ENCODE data around the gene HSD17B14. TPM values are rescaled to one million over a fixed set of nuclear protein-coding genes. Genes with fewer than 3 reads are reported as not detected.

HSD17B14 gene
- total RNA-seq, 1 experiment from 2014 or later = 27.8 TPM

DNA sequence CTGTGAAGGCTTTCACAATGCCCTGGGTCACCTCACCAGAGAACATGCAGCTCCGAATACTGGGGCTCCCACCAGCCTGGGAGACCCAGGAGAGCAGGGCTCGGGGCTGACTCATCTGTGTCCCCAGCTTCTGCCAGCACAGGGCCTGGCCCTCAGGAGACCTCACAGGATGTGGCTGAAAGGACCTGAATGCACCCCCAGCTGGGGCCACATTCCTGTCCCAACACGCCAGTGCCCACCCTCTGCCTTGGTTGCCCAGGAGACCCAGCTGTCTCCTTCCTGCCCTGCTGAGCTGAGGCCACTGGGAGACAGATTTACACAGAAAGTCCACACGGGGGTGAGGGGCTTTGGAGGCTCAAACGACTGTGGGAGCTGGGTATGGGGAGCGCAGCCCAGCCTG, 37.4 kb downstream of the HSD17B14 start:
- POLR2A ChIA-PET = no interaction called here
- Histone ChIP-seq H3K27me3 (replicated peaks; ENCODE audit: control insufficient read depth, insufficient read depth, low read length) (no peaks in the 10 kb centered on the region), H3K9me3 (no peaks in the 10 kb centered on the region), H3K36me3 (ENCODE audit: control insufficient read depth, insufficient read depth, low read length) (no peaks in the 10 kb centered on the region), H3K4me1 (peaks cover 8% of the 10 kb centered on the region), H3K4me3 (ENCODE audit: low read depth, low read length) (no peak overlapping the region)
- Mint-ChIP-seq H3K4me1 (ENCODE audit: low read depth, unreplicated experiment) (peaks cover 13% of the 10 kb centered on the region), H3K27me3 (ENCODE audit: insufficient read depth, unreplicated experiment) (no peaks in the 10 kb centered on the region), H3K36me3 (ENCODE audit: insufficient read depth, unreplicated experiment) (peaks cover 26% of the 10 kb centered on the region), H3K4me3 (ENCODE audit: unreplicated experiment) (no peak overlapping the region), H3K9me3 (ENCODE audit: unreplicated experiment) (no peaks in the 10 kb centered on the region), H3K27ac (ENCODE audit: unreplicated experiment) (no peak overlapping the region)
- BruUV-seq (replicated peaks) = no TSS peak
- CTCF ChIA-PET = interaction anchor here (1.1 kb wide), 1 partner anchor 45 kb away, joined by 6 read pairs; no protein-coding TSS in a partner anchor
- TF ChIP-seq, protein P1, sequence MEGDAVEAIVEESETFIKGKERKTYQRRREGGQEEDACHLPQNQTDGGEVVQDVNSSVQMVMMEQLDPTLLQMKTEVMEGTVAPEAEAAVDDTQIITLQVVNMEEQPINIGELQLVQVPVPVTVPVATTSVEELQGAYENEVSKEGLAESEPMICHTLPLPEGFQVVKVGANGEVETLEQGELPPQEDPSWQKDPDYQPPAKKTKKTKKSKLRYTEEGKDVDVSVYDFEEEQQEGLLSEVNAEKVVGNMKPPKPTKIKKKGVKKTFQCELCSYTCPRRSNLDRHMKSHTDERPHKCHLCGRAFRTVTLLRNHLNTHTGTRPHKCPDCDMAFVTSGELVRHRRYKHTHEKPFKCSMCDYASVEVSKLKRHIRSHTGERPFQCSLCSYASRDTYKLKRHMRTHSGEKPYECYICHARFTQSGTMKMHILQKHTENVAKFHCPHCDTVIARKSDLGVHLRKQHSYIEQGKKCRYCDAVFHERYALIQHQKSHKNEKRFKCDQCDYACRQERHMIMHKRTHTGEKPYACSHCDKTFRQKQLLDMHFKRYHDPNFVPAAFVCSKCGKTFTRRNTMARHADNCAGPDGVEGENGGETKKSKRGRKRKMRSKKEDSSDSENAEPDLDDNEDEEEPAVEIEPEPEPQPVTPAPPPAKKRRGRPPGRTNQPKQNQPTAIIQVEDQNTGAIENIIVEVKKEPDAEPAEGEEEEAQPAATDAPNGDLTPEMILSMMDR (IDR thresholded peaks at IDR 0.05; ENCODE audit: insufficient read depth in 1 of 2, low read depth in 1 of 2, low read length in 1 of 2, severe bottlenecking in 1 of 2, unreplicated experiment in 1 of 2) = no peak
- intact Hi-C loops (cut with micrococcal nuclease; ENCODE audit: unreplicated experiment) = no loop called here
- no peak for DNase-seq

DNA sequence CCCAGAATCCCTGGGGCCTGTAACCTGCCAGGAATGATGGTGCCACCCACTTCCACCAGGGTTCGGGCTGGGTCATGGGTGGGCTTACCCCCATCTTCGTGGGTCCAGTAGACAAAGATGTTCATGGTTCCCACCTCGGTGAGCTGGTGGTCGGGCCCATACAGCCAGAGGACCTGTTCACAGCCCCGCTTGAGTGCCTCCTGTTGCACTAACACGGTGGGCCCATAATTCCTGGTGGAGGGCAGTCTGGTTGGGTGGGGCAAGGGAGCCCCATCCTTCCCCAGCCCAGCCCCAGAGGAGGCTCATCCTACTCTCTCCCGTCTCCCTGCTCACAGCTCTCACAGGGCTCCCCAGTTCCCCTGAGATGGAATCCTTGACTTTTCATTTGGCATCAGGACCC, 39.2 kb downstream of the HSD17B14 start:
- Histone ChIP-seq H3K4me1 (peaks cover 8% of the 10 kb centered on the region), H3K9me3 (no peaks in the 10 kb centered on the region), H3K36me3 (ENCODE audit: control insufficient read depth, insufficient read depth, low read length) (no peaks in the 10 kb centered on the region), H3K4me3 (ENCODE audit: low read depth, low read length) (no peak overlapping the region), H3K27me3 (replicated peaks; ENCODE audit: control insufficient read depth, insufficient read depth, low read length) (no peaks in the 10 kb centered on the region)
- Mint-ChIP-seq H3K4me3 (ENCODE audit: unreplicated experiment) (no peak overlapping the region), H3K27me3 (ENCODE audit: insufficient read depth, unreplicated experiment) (no peaks in the 10 kb centered on the region), H3K9me3 (ENCODE audit: unreplicated experiment) (no peaks in the 10 kb centered on the region), H3K27ac (ENCODE audit: unreplicated experiment) (no peak overlapping the region), H3K36me3 (ENCODE audit: insufficient read depth, unreplicated experiment) (peaks cover 21% of the 10 kb centered on the region), H3K4me1 (ENCODE audit: low read depth, unreplicated experiment) (peaks cover 13% of the 10 kb centered on the region)
- ChIA-PET CTCF (interaction anchor here (3.5 kb wide), 1 partner anchor 12 kb away, joined by 77 read pairs; the partner anchor contains the start of gene BCAT2), POLR2A (no interaction called here)
- no peak for DNase-seq
- TF ChIP-seq, protein P1 (IDR thresholded peaks at IDR 0.05; ENCODE audit: insufficient read depth in 1 of 2, low read depth in 1 of 2, low read length in 1 of 2, severe bottlenecking in 1 of 2, unreplicated experiment in 1 of 2) = no peak
- BruUV-seq (replicated peaks) = no TSS peak
- intact Hi-C loops (cut with micrococcal nuclease; ENCODE audit: unreplicated experiment) = no loop called here

DNA sequence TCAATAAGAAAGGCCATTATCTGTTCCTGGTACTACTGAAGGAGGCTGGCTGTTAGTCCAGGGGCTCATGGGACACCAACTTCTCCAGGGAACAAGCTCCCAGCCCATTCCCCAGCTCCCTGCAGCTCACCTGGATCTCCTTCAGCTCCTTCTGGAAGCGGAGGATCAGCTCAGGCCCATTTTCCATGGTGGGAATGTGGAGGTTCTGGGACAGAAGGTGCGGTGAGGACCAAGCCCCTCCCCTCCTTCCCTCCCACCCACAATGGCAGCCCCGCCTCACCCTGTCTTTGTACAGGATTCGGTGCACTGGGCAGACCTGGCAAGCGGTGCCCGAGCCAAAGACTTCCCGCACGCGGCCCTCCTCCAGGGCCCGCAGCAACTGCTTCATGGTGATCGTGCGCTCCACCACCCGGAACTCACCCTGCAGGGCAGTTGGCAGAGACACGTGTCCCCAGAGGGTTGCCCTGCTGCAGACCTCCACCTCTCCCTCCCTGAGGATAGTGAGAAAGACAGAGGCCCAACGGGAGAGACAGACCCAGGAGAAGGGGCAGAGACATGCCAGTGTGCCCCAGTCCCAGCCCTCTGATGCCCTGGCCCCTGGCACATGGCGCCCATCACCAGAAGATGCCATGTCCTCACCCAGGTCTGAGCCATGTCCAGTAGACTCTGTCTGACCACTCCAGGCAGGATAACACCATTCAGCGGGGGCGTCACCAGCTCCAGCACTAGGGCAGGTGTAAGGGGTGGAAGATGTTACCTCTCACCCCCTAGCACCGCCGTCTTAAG, 39.8 kb downstream of the HSD17B14 start:
- peak overlapping the region; percentile 79 for H3K27ac Mint-ChIP-seq (ENCODE audit: unreplicated experiment)
- Histone ChIP-seq H3K4me1 (peaks cover 8% of the 10 kb centered on the region), H3K36me3 (ENCODE audit: control insufficient read depth, insufficient read depth, low read length) (no peaks in the 10 kb centered on the region), H3K27me3 (replicated peaks; ENCODE audit: control insufficient read depth, insufficient read depth, low read length) (no peaks in the 10 kb centered on the region), H3K4me3 (ENCODE audit: low read depth, low read length) (no peak overlapping the region), H3K9me3 (no peaks in the 10 kb centered on the region)
- TF ChIP-seq, protein P1 (IDR thresholded peaks at IDR 0.05; ENCODE audit: insufficient read depth in 1 of 2, low read depth in 1 of 2, low read length in 1 of 2, severe bottlenecking in 1 of 2, unreplicated experiment in 1 of 2) = no peak
- BruUV-seq (replicated peaks) = no TSS peak
- intact Hi-C loops (cut with micrococcal nuclease; ENCODE audit: unreplicated experiment) = no loop called here
- no peak overlapping the region for H3K4me3 Mint-ChIP-seq (ENCODE audit: unreplicated experiment)
- ChIA-PET POLR2A (interaction anchor here (1.5 to 1.7 kb wide), 2 partner anchors 11 to 167 kb away, joined by 7 to 19 read pairs; no protein-coding TSS in a partner anchor), CTCF (interaction anchor here (1.0 to 3.5 kb wide), 7 partner anchors 8 to 197 kb away, joined by 4 to 77 read pairs (median 10); partner anchors contain the start of genes BCAT2, GYS1, HSD17B14 and RUVBL2)
- peaks cover 21% of the 10 kb centered on the region for H3K36me3 Mint-ChIP-seq (ENCODE audit: insufficient read depth, unreplicated experiment)
- H3K9me3 Mint-ChIP-seq (ENCODE audit: unreplicated experiment) = no peaks in the 10 kb centered on the region
- no peaks in the 10 kb centered on the region for H3K27me3 Mint-ChIP-seq (ENCODE audit: insufficient read depth, unreplicated experiment)
- DNase-seq = no peak
- peaks cover 13% of the 10 kb centered on the region for H3K4me1 Mint-ChIP-seq (ENCODE audit: low read depth, unreplicated experiment)
